BJ (cell line): ENCODE results near the gene TCFL5. TPM values are rescaled to one million over a fixed set of nuclear protein-coding genes. Genes with fewer than 3 reads are reported as not detected.

Source experiments
- CTCF ChIA-PET: fragments of 350-600 bp; formaldehyde crosslinking; extraction: SDS; loops from one replicate; lab custom pipeline; 2021; ENCODE audit warnings: antibody characterized with exemption, inconsistent platforms; lab: Yijun Ruan, JAX
- POLR2A ChIA-PET: fragments of 300-600 bp; sonication (Branson Sonifier 250); formaldehyde crosslinking; extraction: SDS; loops from one replicate; lab custom pipeline; 2021; ENCODE audit warnings: antibody characterized with exemption; lab: Charles Lee
- DNase-seq: peaks from one replicate; pipeline ENCODE4 v3.0.0-alpha.2; 2011; ENCODE audit warnings: low read depth
- H3K27me3 ChIP-seq: 2 replicates; pipeline ENCODE4 v1.6.0; 2011; ENCODE audit warnings: low read length; ENCODE audit not compliant: control insufficient read depth, insufficient read depth
- H3K36me3 ChIP-seq: 2 replicates; pipeline ENCODE4 v1.5.1; 2011; ENCODE audit warnings: low read length; ENCODE audit not compliant: control insufficient read depth, insufficient read depth
- H3K4me3 ChIP-seq: 2 replicates; pipeline ENCODE4 v1.5.1; 2011; ENCODE audit warnings: low read depth, mild to moderate bottlenecking, control low read depth, low read length
- polyA plus RNA-seq: library from polyadenylated mRNA; depleted of rRNA; stranded (reverse); fragments of >200 nt; gene quantifications from 2 replicates; pipeline ENCODE4 v1.2.3, GENCODE V29; 2011
- TF ChIP-seq, protein P1 (sequence below): IDR thresholded peaks from 2 replicates; pipeline ENCODE4 v1.5.1; 2011; ENCODE audit warnings: low read depth, mild to moderate bottlenecking, control low read depth, inconsistent platforms, low read length, moderate library complexity; ENCODE audit not compliant: insufficient read depth

TCFL5 gene
- polyA plus RNA-seq, 1 experiment = 8.5 TPM

DNA sequence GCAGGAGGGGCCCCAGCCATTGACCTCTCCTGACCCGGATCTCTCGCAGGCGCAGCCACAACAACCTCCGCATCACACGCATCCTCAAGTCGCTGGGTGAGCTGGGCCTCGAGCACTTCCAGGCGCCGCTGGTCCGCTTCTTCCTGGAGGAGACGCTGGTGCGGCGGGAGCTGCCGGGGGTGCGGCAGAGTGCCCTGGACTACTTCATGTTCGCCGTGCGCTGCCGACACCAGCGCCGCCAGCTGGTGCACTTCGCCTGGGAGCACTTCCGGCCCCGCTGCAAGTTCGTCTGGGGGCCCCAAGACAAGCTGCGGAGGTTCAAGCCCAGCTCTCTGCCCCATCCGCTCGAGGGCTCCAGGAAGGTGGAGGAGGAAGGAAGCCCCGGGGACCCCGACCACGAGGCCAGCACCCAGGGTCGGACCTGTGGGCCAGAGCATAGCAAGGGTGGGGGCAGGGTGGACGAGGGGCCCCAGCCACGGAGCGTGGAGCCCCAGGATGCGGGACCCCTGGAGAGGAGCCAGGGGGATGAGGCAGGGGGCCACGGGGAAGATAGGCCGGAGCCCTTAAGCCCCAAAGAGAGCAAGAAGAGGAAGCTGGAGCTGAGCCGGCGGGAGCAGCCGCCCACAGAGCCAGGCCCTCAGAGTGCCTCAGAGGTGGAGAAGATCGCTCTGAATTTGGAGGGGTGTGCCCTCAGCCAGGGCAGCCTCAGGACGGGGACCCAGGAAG lies 49.3 kb downstream of the TCFL5 start:
- H3K27me3 ChIP-seq = peaks cover 9% of the 10 kb centered on the region
- DNase-seq = no peak
- POLR2A ChIA-PET = no interaction called here
- H3K4me3 ChIP-seq = no peak overlapping the region
- peaks cover 45% of the 10 kb centered on the region for H3K36me3 ChIP-seq
- TF ChIP-seq, protein P1, sequence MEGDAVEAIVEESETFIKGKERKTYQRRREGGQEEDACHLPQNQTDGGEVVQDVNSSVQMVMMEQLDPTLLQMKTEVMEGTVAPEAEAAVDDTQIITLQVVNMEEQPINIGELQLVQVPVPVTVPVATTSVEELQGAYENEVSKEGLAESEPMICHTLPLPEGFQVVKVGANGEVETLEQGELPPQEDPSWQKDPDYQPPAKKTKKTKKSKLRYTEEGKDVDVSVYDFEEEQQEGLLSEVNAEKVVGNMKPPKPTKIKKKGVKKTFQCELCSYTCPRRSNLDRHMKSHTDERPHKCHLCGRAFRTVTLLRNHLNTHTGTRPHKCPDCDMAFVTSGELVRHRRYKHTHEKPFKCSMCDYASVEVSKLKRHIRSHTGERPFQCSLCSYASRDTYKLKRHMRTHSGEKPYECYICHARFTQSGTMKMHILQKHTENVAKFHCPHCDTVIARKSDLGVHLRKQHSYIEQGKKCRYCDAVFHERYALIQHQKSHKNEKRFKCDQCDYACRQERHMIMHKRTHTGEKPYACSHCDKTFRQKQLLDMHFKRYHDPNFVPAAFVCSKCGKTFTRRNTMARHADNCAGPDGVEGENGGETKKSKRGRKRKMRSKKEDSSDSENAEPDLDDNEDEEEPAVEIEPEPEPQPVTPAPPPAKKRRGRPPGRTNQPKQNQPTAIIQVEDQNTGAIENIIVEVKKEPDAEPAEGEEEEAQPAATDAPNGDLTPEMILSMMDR = no peak
- CTCF ChIA-PET = no interaction called here

- H3K27me3 ChIP-seq = peaks cover 9% of the 10 kb centered on the region
- ChIA-PET CTCF (interaction anchor here (1.2 kb wide), 1 partner anchor 11 kb away, joined by 3 read pairs; no protein-coding TSS in a partner anchor), POLR2A (no interaction called here)
- no peak overlapping the region for H3K4me3 ChIP-seq
- DNase-seq = no peak
- TF ChIP-seq, protein P1 = no peak
- peaks cover 46% of the 10 kb centered on the region for H3K36me3 ChIP-seq
Observed at GRCh38 chr20:62811720-62812119, 49.9 kb downstream of the TCFL5 start.

GRCh38 chr20:62811320-62811719 lies 50.3 kb downstream of the TCFL5 start:
- CTCF ChIA-PET = interaction anchor here (1.2 kb wide), 1 partner anchor 11 kb away, joined by 3 read pairs; no protein-coding TSS in a partner anchor
- POLR2A ChIA-PET = no interaction called here
- Histone ChIP-seq H3K36me3 (peaks cover 46% of the 10 kb centered on the region), H3K27me3 (peaks cover 7% of the 10 kb centered on the region), H3K4me3 (no peak overlapping the region)
- no peak for DNase-seq
- TF ChIP-seq, protein P1 = no peak

DNA sequence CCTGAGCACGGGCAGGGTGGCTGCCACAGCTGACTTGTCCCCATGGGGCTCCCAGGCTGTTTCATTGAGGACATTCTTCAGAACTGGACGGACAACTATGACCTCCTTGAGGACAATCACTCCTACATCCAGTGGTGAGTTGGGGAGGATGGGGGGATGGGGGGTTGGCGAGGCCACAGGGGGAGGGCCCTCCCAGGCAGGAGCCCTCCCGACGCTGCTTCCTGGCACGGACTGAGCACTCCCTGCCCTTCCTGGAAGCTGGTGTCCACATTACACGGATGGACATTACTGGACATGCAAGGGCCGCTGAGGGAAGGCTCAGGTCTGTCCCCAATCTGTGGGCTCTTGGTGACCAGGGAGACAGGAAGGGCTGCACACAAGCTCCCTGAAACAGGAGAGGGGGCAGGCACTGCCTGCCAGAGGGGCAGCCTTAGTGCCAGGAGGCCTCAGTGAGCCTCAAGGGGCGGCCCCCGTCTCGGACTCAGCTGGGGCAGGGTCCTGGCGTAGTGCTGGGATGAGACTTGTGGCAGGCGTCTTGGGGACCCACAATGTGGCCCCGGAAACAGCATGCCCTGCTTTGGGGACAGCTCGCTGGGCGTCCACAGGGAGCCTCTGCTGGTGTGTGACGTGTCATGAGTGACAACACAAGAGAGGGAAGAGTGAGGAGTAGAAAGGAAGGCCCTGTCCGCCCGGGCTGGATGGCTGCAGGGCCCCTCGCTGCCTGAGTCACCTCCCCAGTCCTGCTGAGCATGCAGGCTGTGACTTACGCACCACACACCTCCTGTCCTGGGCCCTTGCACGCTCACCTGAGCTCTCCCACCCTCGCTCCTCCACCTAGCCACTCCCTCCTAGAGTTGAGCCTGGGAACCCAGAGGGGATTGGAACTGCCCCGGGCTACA lies 51.8 kb downstream of the TCFL5 start:
- H3K4me3 ChIP-seq = no peak overlapping the region
- H3K27me3 ChIP-seq = no peaks in the 10 kb centered on the region
- TF ChIP-seq, protein P1 = no peak
- ChIA-PET POLR2A (no interaction called here), CTCF (interaction anchor here (1.1 to 3.2 kb wide), 4 partner anchors 8 to 140 kb away, joined by 3 to 27 read pairs (median 10); partner anchors contain the start of gene COL9A3)
- peaks cover 46% of the 10 kb centered on the region for H3K36me3 ChIP-seq
- no peak for DNase-seq
